ENCODE results near the gene KIF5A.

DNA sequence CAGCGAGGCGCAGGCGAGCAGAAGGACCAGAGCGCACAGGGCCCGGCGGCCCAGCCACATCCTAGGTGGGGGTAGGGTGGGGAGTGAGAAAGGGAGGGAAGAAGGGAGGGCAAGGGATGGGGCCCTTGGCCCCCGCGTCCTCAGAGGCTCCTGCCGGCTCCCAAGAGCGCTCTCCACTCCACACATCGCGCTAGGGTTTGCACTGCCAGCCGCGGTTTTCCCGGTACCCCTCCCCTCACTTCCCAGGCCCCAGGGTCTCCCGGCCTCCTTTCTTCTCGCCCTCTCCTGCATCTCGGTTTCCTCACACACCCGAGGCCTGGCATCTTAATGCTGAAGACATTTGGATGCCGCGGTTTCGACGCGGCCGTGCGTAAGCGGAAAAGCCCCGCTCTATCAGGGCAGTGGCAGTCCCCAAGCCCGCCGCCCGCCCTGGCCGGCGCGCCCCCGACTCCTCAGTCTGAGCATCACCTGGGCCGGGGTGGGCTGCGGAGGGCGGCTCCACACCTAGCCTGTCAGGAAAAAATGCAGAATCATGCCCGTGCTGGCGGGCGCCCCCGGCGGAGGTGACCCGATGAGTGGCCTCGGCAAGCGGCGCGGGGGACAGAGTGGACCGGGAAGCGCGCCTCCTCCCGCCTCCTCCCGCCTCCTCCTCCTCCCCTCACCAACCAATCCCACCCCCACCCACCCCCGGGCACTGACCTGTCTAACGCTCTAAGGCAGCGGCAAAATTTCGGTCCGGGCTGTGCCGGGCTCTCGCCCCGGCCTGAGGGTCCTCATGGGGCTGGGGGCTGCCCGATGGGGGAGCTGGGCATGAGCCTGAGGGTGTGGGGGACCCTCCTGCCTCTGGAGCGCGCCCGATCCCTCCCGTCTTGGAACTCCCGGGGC is 82.5 kb downstream of the KIF5A start:
- no peak for TF ChIP-seq POLR2AphosphoS5 (IDR thresholded peaks at IDR 0.05; ENCODE audit: low read depth, low read length)
- TF ChIP-seq, protein P1, sequence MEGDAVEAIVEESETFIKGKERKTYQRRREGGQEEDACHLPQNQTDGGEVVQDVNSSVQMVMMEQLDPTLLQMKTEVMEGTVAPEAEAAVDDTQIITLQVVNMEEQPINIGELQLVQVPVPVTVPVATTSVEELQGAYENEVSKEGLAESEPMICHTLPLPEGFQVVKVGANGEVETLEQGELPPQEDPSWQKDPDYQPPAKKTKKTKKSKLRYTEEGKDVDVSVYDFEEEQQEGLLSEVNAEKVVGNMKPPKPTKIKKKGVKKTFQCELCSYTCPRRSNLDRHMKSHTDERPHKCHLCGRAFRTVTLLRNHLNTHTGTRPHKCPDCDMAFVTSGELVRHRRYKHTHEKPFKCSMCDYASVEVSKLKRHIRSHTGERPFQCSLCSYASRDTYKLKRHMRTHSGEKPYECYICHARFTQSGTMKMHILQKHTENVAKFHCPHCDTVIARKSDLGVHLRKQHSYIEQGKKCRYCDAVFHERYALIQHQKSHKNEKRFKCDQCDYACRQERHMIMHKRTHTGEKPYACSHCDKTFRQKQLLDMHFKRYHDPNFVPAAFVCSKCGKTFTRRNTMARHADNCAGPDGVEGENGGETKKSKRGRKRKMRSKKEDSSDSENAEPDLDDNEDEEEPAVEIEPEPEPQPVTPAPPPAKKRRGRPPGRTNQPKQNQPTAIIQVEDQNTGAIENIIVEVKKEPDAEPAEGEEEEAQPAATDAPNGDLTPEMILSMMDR (IDR thresholded peaks at IDR 0.05) = no peak
- TF ChIP-seq, protein P2, sequence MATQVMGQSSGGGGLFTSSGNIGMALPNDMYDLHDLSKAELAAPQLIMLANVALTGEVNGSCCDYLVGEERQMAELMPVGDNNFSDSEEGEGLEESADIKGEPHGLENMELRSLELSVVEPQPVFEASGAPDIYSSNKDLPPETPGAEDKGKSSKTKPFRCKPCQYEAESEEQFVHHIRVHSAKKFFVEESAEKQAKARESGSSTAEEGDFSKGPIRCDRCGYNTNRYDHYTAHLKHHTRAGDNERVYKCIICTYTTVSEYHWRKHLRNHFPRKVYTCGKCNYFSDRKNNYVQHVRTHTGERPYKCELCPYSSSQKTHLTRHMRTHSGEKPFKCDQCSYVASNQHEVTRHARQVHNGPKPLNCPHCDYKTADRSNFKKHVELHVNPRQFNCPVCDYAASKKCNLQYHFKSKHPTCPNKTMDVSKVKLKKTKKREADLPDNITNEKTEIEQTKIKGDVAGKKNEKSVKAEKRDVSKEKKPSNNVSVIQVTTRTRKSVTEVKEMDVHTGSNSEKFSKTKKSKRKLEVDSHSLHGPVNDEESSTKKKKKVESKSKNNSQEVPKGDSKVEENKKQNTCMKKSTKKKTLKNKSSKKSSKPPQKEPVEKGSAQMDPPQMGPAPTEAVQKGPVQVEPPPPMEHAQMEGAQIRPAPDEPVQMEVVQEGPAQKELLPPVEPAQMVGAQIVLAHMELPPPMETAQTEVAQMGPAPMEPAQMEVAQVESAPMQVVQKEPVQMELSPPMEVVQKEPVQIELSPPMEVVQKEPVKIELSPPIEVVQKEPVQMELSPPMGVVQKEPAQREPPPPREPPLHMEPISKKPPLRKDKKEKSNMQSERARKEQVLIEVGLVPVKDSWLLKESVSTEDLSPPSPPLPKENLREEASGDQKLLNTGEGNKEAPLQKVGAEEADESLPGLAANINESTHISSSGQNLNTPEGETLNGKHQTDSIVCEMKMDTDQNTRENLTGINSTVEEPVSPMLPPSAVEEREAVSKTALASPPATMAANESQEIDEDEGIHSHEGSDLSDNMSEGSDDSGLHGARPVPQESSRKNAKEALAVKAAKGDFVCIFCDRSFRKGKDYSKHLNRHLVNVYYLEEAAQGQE (IDR thresholded peaks at IDR 0.05; ENCODE audit: insufficient read depth in 1 of 2, low read depth in 2 of 2, low read length in 1 of 2) = no peak
